HEK293 (cell line): Measurements from ENCODE around the gene MAP7.
A peak's percentile ranks its signal among the peaks of the same experiment; 100 is the strongest.

Source experiments
- CTCF ChIA-PET: fragments of 350-600 bp; formaldehyde crosslinking; extraction: SDS; loops from one replicate; lab custom pipeline; 2021; ENCODE audit warnings: antibody characterized with exemption; lab: Yijun Ruan, JAX
- POLR2A ChIA-PET: fragments of 300-600 bp; formaldehyde crosslinking; extraction: SDS; loops from one replicate; lab custom pipeline; 2020; ENCODE audit warnings: antibody characterized with exemption, inconsistent platforms; lab: Yijun Ruan, JAX
- H3K27ac ChIP-seq: fragments of 200-500 bp; sonication (Bioruptor generic); 2 replicates; pipeline ENCODE4 v1.5.1; 2014; ENCODE audit warnings: low read depth, low read length, control low read depth, inconsistent platforms; ENCODE audit errors: extremely low read depth
- H3K36me3 ChIP-seq, 2 experiments: fragments of 200-500 bp in 1 of 2; sonication (Bioruptor generic) in 1 of 2; 1 replicate in 1 of 2; 2 replicates in 1 of 2; pipeline ENCODE4 v1.5.1; 2014 to 2017; ENCODE audit warnings: inconsistent platforms in 2 of 2, low read length in 2 of 2; ENCODE audit not compliant: control insufficient read depth in 2 of 2, insufficient read depth in 1 of 2
- H3K4me1 ChIP-seq: fragments of 200-500 bp; sonication (Bioruptor generic); 2 replicates; pipeline ENCODE4 v1.5.1; 2014; ENCODE audit warnings: mild to moderate bottlenecking, low read length, inconsistent platforms; ENCODE audit not compliant: control insufficient read depth, insufficient read depth
- H3K4me3 ChIP-seq: 2 replicates; pipeline ENCODE4 v1.5.1; 2011; ENCODE audit warnings: low read depth, mild to moderate bottlenecking, control low read depth, low read length, moderate library complexity
- H3K9me3 ChIP-seq: fragments of 200-500 bp; sonication (Bioruptor generic); 2 replicates; pipeline ENCODE4 v1.5.1; 2014; ENCODE audit warnings: low read depth, low read length, inconsistent platforms; ENCODE audit not compliant: control insufficient read depth, insufficient read depth
- AEBP2 ChIP-seq: fragments of 450-650 bp; formaldehyde crosslinking; IDR thresholded peaks from 2 replicates; pipeline ENCODE4 v1.5.1; 2016; ENCODE audit warnings: missing biosample characterization, missing genetic modification characterization, borderline replicate concordance
- ATF2 ChIP-seq: fragments of 450-650 bp; formaldehyde crosslinking; IDR thresholded peaks from 2 replicates; pipeline ENCODE4 v1.5.1; 2016; ENCODE audit warnings: missing biosample characterization, missing genetic modification characterization, low read depth
- BCL6B ChIP-seq: fragments of 450-650 bp; formaldehyde crosslinking; IDR thresholded peaks from 2 replicates; pipeline ENCODE4 v1.5.1; 2017; ENCODE audit warnings: missing biosample characterization, missing genetic modification characterization
- HIC1 ChIP-seq: fragments of 450-650 bp; formaldehyde crosslinking; IDR thresholded peaks from 2 replicates; pipeline ENCODE4 v1.5.1; 2016; ENCODE audit warnings: missing biosample characterization, missing genetic modification characterization
- KLF8 ChIP-seq: fragments of 450-650 bp; formaldehyde crosslinking; IDR thresholded peaks from 2 replicates; pipeline ENCODE4 v1.5.1; 2016; ENCODE audit warnings: missing biosample characterization, missing genetic modification characterization
- SETDB1 ChIP-seq: IDR thresholded peaks from one replicate; pipeline ENCODE4 v1.6.1; 2017; ENCODE audit warnings: mild to moderate bottlenecking, low read length, moderate library complexity, mixed read lengths; ENCODE audit not compliant: insufficient read length
- YY2 ChIP-seq: fragments of 450-650 bp; formaldehyde crosslinking; IDR thresholded peaks from 2 replicates; pipeline ENCODE4 v1.5.1; 2016; ENCODE audit warnings: missing biosample characterization, missing genetic modification characterization
- ZBTB10 ChIP-seq: fragments of 450-650 bp; formaldehyde crosslinking; IDR thresholded peaks from 2 replicates; pipeline ENCODE4 v1.5.1; 2016; ENCODE audit warnings: missing biosample characterization, missing genetic modification characterization
- ZBTB26 ChIP-seq: fragments of 450-650 bp; formaldehyde crosslinking; optimal IDR thresholded peaks from 2 replicates; pipeline ENCODE3; 2016; ENCODE audit warnings: missing biosample characterization, mild to moderate bottlenecking, missing genetic modification characterization
- ZBTB7A ChIP-seq: fragments of 450-650 bp; formaldehyde crosslinking; IDR thresholded peaks from 2 replicates; pipeline ENCODE4 v1.5.1; 2016; ENCODE audit warnings: low read depth, missing biosample characterization, missing genetic modification characterization
- ZBTB8A ChIP-seq: fragments of 450-650 bp; formaldehyde crosslinking; IDR thresholded peaks from 2 replicates; pipeline ENCODE4 v1.5.1; 2016; ENCODE audit warnings: missing biosample characterization, missing genetic modification characterization
- ZIC2 ChIP-seq: fragments of 450-650 bp; formaldehyde crosslinking; IDR thresholded peaks from 2 replicates; pipeline ENCODE4 v1.5.1; 2016; ENCODE audit warnings: missing biosample characterization, missing genetic modification characterization
- ZNF114 ChIP-seq: fragments of 450-650 bp; formaldehyde crosslinking; IDR thresholded peaks from 2 replicates; pipeline ENCODE4 v1.5.0; 2017; ENCODE audit warnings: missing biosample characterization, missing genetic modification characterization
- ZNF157 ChIP-seq: fragments of 450-650 bp; formaldehyde crosslinking; IDR thresholded peaks from 2 replicates; pipeline ENCODE4 v1.5.1; 2016; ENCODE audit warnings: missing biosample characterization, missing genetic modification characterization
- ZNF184 ChIP-seq: fragments of 450-650 bp; IDR thresholded peaks from 2 replicates; pipeline ENCODE4 v1.5.1; 2018; ENCODE audit warnings: missing biosample characterization, mild to moderate bottlenecking, missing genetic modification characterization
- ZNF214 ChIP-seq: fragments of 450-650 bp; formaldehyde crosslinking; IDR thresholded peaks from 2 replicates; pipeline ENCODE4 v1.5.1; 2017; ENCODE audit warnings: missing biosample characterization, mild to moderate bottlenecking, missing genetic modification characterization, borderline replicate concordance
- ZNF513 ChIP-seq: fragments of 450-650 bp; IDR thresholded peaks from 2 replicates; pipeline ENCODE4 v1.5.1; 2018; ENCODE audit warnings: missing biosample characterization, missing genetic modification characterization
- ZNF561 ChIP-seq: fragments of 450-650 bp; IDR thresholded peaks from 2 replicates; pipeline ENCODE4 v1.5.1; 2018; ENCODE audit warnings: missing biosample characterization, missing genetic modification characterization, borderline replicate concordance

The MAP7 gene

GRCh38 chr6:136562211-136562610 is 12.0 kb upstream of the MAP7 start:
- CTCF ChIA-PET, result interaction anchor here (2.1 to 3.9 kb wide), 2 partner anchors 11 to 15 kb away, joined by 7 to 31 read pairs; partner anchors contain the start of gene MAP7
- POLR2A ChIA-PET, result no interaction called here
- no peak for TF ChIP-seq HIC1 (tag by site-specific recombination)
- TF ChIP-seq ZNF561 (tag by site-specific recombination), result no peak
- TF ChIP-seq ZBTB26 (tag by site-specific recombination), result no peak
- no peak for TF ChIP-seq KLF8 (tag by site-specific recombination)
- TF ChIP-seq ZBTB8A (tag by site-specific recombination), result no peak
- TF ChIP-seq ZIC2, result no peak
- TF ChIP-seq ZNF214 (tag by site-specific recombination), result no peak
- TF ChIP-seq ZNF513 (tag by site-specific recombination), result no peak
- no peak for TF ChIP-seq ZNF157 (tag by site-specific recombination)
- TF ChIP-seq ZBTB7A (tag by site-specific recombination), result no peak
- TF ChIP-seq AEBP2 (tag by site-specific recombination), result no peak
- no peak for TF ChIP-seq ZNF184 (tag by site-specific recombination)
- TF ChIP-seq ZNF114, result no peak
- no peak for TF ChIP-seq BCL6B (tag by site-specific recombination)
- TF ChIP-seq SETDB1, result no peak

GRCh38 chr6:136553166-136553787 is 3.1 kb upstream of the MAP7 start:
- POLR2A ChIA-PET, result no interaction called here
- Histone ChIP-seq H3K27ac (no peak overlapping the region), H3K36me3 (peaks cover 0 to 3% of the 10 kb centered on the region in 2 experiments; a peak in 2 of 3 replicates), H3K9me3 (no peaks in the 10 kb centered on the region), H3K4me3 (no peak overlapping the region), H3K4me1 (peaks cover 7% of the 10 kb centered on the region)
- CTCF ChIA-PET, result no interaction called here
- TF ChIP-seq ZBTB10 (tag by site-specific recombination), result no peak
- peak; percentile 53; the same call in 1 of the 2 replicates for TF ChIP-seq ATF2 (tag by site-specific recombination)
- TF ChIP-seq YY2, result no peak

More at GRCh38 chr6:136562211-136562610, 12.0 kb upstream of the MAP7 start:
- H3K4me3 ChIP-seq, result no peak overlapping the region
- no peaks in the 10 kb centered on the region for H3K9me3 ChIP-seq
- H3K4me1 ChIP-seq, result peaks cover 22% of the 10 kb centered on the region
- H3K36me3 ChIP-seq, result peaks cover 0 to 3% of the 10 kb centered on the region in 2 experiments; a peak in 2 of 3 replicates
- no peak overlapping the region for H3K27ac ChIP-seq
